ENCODE data around the gene DLEC1.

DNA sequence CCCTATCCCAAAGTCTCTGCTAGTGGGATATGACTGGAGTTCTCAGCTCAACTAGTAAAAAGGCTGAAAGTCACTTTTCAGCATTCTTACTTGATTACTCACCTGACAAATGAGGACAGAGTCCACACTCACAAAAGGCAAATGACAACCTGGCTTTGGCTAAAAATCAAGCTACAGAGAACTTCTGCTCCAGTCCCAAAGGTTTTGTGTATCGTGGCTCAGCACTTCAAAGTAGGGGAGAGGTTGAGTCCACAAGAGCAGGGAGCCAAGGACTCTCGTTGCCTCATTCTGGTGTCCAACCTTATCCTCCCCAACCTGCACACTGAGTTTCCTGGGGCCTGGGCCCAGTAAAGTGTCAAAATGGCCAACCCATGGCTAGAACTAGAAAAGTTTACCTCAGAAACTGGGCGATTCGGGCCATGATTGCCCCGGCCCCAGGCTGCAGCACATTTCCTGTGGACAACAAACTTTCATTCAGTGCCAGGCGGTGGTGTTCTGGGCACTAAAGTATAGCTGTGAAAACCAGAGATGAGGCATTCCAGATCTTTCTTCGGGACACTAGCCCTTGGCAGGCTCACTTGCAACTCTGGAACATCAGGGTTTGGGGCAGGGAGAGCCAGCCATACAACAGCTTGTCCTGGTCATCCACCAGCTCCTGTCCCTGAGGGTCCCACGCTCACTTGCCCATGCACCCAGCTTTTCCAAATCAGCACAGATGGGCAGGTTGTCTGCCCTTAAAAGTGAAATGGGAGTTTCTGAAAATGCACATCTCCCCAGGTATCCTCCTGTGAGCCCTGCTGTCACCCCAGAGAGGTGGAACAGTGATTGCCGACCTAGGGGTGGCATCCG is 94.8 kb downstream of the DLEC1 start:
- TF ChIP-seq, protein P1, sequence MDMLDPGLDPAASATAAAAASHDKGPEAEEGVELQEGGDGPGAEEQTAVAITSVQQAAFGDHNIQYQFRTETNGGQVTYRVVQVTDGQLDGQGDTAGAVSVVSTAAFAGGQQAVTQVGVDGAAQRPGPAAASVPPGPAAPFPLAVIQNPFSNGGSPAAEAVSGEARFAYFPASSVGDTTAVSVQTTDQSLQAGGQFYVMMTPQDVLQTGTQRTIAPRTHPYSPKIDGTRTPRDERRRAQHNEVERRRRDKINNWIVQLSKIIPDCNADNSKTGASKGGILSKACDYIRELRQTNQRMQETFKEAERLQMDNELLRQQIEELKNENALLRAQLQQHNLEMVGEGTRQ (CRISPR knock-in tag; IDR thresholded peaks at IDR 0.05) = no peak
- TF ChIP-seq, protein P2, sequence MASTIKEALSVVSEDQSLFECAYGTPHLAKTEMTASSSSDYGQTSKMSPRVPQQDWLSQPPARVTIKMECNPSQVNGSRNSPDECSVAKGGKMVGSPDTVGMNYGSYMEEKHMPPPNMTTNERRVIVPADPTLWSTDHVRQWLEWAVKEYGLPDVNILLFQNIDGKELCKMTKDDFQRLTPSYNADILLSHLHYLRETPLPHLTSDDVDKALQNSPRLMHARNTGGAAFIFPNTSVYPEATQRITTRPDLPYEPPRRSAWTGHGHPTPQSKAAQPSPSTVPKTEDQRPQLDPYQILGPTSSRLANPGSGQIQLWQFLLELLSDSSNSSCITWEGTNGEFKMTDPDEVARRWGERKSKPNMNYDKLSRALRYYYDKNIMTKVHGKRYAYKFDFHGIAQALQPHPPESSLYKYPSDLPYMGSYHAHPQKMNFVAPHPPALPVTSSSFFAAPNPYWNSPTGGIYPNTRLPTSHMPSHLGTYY (CRISPR knock-in tag; IDR thresholded peaks at IDR 0.05) = no peak
- TF ChIP-seq, protein P3, sequence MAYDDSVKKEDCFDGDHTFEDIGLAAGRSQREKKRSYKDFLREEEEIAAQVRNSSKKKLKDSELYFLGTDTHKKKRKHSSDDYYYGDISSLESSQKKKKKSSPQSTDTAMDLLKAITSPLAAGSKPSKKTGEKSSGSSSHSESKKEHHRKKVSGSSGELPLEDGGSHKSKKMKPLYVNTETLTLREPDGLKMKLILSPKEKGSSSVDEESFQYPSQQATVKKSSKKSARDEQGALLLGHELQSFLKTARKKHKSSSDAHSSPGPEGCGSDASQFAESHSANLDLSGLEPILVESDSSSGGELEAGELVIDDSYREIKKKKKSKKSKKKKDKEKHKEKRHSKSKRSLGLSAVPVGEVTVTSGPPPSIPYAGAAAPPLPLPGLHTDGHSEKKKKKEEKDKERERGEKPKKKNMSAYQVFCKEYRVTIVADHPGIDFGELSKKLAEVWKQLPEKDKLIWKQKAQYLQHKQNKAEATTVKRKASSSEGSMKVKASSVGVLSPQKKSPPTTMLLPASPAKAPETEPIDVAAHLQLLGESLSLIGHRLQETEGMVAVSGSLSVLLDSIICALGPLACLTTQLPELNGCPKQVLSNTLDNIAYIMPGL (CRISPR knock-in tag; IDR thresholded peaks at IDR 0.05) = no peak

All from WTC11 (cell line).